K562 (cell line): Measurements from ENCODE around the gene MAN1A1. TPM values are rescaled to one million over a fixed set of nuclear protein-coding genes. Genes with fewer than 3 reads are reported as not detected.

Source experiments
- ESRRB ChIP-seq: fragments of 250-450 bp; sonication (Bioruptor Pico); IDR thresholded peaks from 2 replicates; pipeline ENCODE4 v1.5.0; 2020; ENCODE audit warnings: mild to moderate bottlenecking, moderate library complexity, borderline replicate concordance
- GATA2 ChIP-seq: sonication (generic); formaldehyde crosslinking; IDR thresholded peaks from 2 replicates; pipeline ENCODE4 v1.4.0; 2020; ENCODE audit warnings: mild to moderate bottlenecking, missing genetic modification reagents
- NR3C1 ChIP-seq: sonication (generic); formaldehyde crosslinking; IDR thresholded peaks from 2 replicates; pipeline ENCODE4 v1.8.1; 2022; ENCODE audit warnings: missing genetic modification reagents
- STAT5B ChIP-seq: fragments of 250-450 bp; sonication (Bioruptor Pico); IDR thresholded peaks from 2 replicates; pipeline ENCODE4 v1.8.0; 2021; ENCODE audit warnings: mild to moderate bottlenecking, inconsistent platforms
- YY1 ChIP-seq, 3 experiments: IDR thresholded peaks; 2 replicates each; pipeline ENCODE4 v1.6.1; 2011; ENCODE audit warnings: low read length in 2 of 3, mild to moderate bottlenecking in 2 of 3, moderate library complexity in 2 of 3, borderline replicate concordance in 1 of 3, control low read depth in 1 of 3, low read depth in 1 of 3; ENCODE audit not compliant: insufficient read depth in 3 of 3, insufficient replicate concordance in 2 of 3, control insufficient read depth in 1 of 3, insufficient read length in 1 of 3; ENCODE audit errors: extremely low read depth in 1 of 3
- ZNF561 ChIP-seq: fragments of 450-650 bp; formaldehyde crosslinking; conservative IDR thresholded peaks from 2 replicates; pipeline ENCODE4 v1.4.0; 2020; ENCODE audit warnings: mild to moderate bottlenecking, moderate library complexity
- polyA plus RNA-seq, 8 experiments: library from polyadenylated mRNA; depleted of rRNA in 4 of 8; stranded (reverse) in 5 of 8; unstranded in 3 of 8; fragments of >200 nt; fragmentation: Nextera tagmentation in 2 of 8; fragmentation: Illumina TruSeq in 1 of 8; extraction: Ambion mirVana in 2 of 8; extraction: Trizol in 1 of 8; gene quantifications; 2 replicates each; pipeline versions ENCODE4 v1.2.1 to v1.2.3, GENCODE V29; 2011 to 2014; ENCODE audit warnings: inconsistent platforms in 1 of 8, missing spikeins in 1 of 8
- total RNA-seq, 7 experiments: library from RNA; depleted of rRNA in 6 of 7; stranded (reverse); fragments of >200 nt in 6 of 7; fragmentation: Illumina TruSeq in 2 of 7; extraction: Trizol in 2 of 7; gene quantifications; 2 replicates each; pipeline versions ENCODE4 v1.2.1 to v1.2.3, GENCODE V29; 2011 to 2021; ENCODE audit warnings: low replicate concordance in 1 of 7
- TF ChIP-seq, protein P1 (sequence below): fragments of 250-450 bp; sonication (Bioruptor Pico); IDR thresholded peaks from 2 replicates; pipeline ENCODE4 v1.5.0; 2021
- TF ChIP-seq, protein P2 (sequence below): sonication (generic); formaldehyde crosslinking; IDR thresholded peaks from 2 replicates; pipeline ENCODE4 v1.8.1; 2023; ENCODE audit warnings: mild to moderate bottlenecking, missing genetic modification reagents
- TF ChIP-seq, protein P3 (sequence below), 2 experiments: fragments of 450-650 bp; formaldehyde crosslinking in 1 of 2; IDR thresholded peaks; 2 replicates each; pipeline versions ENCODE4 v1.4.0 to v1.6.1; 2014 to 2020; ENCODE audit warnings: mild to moderate bottlenecking in 2 of 2, borderline replicate concordance in 1 of 2, low read depth in 1 of 2
- TF ChIP-seq, protein P4 (sequence below): fragments of 250-450 bp; sonication (Bioruptor Pico); IDR thresholded peaks from 2 replicates; pipeline ENCODE4 v1.9.0; 2021; ENCODE audit warnings: mild to moderate bottlenecking
- TF ChIP-seq, protein P5 (sequence below): IDR thresholded peaks from 3 replicates; pipeline ENCODE4 v1.6.1; 2011; ENCODE audit warnings: borderline replicate concordance, mild to moderate bottlenecking; ENCODE audit not compliant: insufficient read length, insufficient read depth
- TF ChIP-seq, protein P6 (sequence below): fragments of 450-650 bp; formaldehyde crosslinking; IDR thresholded peaks from 2 replicates; pipeline ENCODE4 v1.4.0; 2022; ENCODE audit warnings: mild to moderate bottlenecking, moderate library complexity

MAN1A1 gene
- total and polyA plus RNA-seq, 9 of the 15 experiments (the other 6 are each of a cell fraction or from before 2014, with no cell fraction given) = 24.5 to 78.4 (median 59.7) TPM

DNA sequence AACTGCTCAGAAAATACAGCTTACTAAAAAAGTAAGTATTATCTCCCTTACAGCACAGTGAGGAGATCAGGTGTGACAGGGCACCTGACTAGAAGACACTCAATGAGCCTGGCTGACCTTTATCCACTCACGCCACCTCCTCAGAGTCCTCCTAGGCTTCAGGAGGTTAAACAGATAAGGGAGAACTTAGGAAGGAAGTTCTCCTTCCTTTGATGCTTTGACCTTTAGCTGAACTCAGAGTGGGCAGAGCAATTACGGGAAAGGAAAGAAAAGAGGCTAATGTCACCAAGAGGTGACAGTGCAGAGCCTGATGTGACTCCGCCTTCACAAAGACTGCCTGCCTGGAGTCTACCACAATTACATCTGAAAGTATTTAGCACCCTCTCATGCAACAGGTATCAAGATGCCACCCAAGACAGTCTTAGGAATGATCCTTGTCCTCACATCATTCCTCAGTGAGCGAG is 36.7 kb downstream of the MAN1A1 start (continued):
- TF ChIP-seq YY1 (IDR thresholded peaks at IDR 0.05; ENCODE audit: borderline replicate concordance in 1 of 3, control insufficient read depth in 1 of 3, extremely low read depth in 1 of 3, insufficient read depth in 3 of 3, insufficient read length in 1 of 3, insufficient replicate concordance in 2 of 3, low read depth in 1 of 3, low read length in 2 of 3) = no peak
- TF ChIP-seq, protein P1, sequence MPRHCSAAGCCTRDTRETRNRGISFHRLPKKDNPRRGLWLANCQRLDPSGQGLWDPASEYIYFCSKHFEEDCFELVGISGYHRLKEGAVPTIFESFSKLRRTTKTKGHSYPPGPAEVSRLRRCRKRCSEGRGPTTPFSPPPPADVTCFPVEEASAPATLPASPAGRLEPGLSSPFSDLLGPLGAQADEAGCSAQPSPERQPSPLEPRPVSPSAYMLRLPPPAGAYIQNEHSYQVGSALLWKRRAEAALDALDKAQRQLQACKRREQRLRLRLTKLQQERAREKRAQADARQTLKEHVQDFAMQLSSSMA (CRISPR knock-in tag) = no peak
- no peak for TF ChIP-seq NR3C1 (CRISPR knock-in tag)
- TF ChIP-seq, protein P2, sequence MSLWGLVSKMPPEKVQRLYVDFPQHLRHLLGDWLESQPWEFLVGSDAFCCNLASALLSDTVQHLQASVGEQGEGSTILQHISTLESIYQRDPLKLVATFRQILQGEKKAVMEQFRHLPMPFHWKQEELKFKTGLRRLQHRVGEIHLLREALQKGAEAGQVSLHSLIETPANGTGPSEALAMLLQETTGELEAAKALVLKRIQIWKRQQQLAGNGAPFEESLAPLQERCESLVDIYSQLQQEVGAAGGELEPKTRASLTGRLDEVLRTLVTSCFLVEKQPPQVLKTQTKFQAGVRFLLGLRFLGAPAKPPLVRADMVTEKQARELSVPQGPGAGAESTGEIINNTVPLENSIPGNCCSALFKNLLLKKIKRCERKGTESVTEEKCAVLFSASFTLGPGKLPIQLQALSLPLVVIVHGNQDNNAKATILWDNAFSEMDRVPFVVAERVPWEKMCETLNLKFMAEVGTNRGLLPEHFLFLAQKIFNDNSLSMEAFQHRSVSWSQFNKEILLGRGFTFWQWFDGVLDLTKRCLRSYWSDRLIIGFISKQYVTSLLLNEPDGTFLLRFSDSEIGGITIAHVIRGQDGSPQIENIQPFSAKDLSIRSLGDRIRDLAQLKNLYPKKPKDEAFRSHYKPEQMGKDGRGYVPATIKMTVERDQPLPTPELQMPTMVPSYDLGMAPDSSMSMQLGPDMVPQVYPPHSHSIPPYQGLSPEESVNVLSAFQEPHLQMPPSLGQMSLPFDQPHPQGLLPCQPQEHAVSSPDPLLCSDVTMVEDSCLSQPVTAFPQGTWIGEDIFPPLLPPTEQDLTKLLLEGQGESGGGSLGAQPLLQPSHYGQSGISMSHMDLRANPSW = no peak
- TF ChIP-seq GATA2 (CRISPR knock-in tag) = peak; percentile 70
- no peak for TF ChIP-seq STAT5B (CRISPR knock-in tag)
- TF ChIP-seq, protein P3, sequence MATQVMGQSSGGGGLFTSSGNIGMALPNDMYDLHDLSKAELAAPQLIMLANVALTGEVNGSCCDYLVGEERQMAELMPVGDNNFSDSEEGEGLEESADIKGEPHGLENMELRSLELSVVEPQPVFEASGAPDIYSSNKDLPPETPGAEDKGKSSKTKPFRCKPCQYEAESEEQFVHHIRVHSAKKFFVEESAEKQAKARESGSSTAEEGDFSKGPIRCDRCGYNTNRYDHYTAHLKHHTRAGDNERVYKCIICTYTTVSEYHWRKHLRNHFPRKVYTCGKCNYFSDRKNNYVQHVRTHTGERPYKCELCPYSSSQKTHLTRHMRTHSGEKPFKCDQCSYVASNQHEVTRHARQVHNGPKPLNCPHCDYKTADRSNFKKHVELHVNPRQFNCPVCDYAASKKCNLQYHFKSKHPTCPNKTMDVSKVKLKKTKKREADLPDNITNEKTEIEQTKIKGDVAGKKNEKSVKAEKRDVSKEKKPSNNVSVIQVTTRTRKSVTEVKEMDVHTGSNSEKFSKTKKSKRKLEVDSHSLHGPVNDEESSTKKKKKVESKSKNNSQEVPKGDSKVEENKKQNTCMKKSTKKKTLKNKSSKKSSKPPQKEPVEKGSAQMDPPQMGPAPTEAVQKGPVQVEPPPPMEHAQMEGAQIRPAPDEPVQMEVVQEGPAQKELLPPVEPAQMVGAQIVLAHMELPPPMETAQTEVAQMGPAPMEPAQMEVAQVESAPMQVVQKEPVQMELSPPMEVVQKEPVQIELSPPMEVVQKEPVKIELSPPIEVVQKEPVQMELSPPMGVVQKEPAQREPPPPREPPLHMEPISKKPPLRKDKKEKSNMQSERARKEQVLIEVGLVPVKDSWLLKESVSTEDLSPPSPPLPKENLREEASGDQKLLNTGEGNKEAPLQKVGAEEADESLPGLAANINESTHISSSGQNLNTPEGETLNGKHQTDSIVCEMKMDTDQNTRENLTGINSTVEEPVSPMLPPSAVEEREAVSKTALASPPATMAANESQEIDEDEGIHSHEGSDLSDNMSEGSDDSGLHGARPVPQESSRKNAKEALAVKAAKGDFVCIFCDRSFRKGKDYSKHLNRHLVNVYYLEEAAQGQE (IDR thresholded peaks at IDR 0.05; ENCODE audit: borderline replicate concordance) = no peak; the same call in 1 of the 2 replicates
- TF ChIP-seq, protein P3 (CRISPR knock-in tag; IDR thresholded peaks at IDR 0.05; ENCODE audit: low read depth) = no peak
- TF ChIP-seq ESRRB (CRISPR knock-in tag) = no peak
- TF ChIP-seq ZNF561 (CRISPR knock-in tag) = no peak
- TF ChIP-seq, protein P4, sequence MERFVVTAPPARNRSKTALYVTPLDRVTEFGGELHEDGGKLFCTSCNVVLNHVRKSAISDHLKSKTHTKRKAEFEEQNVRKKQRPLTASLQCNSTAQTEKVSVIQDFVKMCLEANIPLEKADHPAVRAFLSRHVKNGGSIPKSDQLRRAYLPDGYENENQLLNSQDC (CRISPR knock-in tag) = 0 out of 2 replicates have a peak, but pooled peaks have one; percentile 16
- TF ChIP-seq, protein P5, sequence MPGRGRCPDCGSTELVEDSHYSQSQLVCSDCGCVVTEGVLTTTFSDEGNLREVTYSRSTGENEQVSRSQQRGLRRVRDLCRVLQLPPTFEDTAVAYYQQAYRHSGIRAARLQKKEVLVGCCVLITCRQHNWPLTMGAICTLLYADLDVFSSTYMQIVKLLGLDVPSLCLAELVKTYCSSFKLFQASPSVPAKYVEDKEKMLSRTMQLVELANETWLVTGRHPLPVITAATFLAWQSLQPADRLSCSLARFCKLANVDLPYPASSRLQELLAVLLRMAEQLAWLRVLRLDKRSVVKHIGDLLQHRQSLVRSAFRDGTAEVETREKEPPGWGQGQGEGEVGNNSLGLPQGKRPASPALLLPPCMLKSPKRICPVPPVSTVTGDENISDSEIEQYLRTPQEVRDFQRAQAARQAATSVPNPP = no peak
- TF ChIP-seq, protein P6, sequence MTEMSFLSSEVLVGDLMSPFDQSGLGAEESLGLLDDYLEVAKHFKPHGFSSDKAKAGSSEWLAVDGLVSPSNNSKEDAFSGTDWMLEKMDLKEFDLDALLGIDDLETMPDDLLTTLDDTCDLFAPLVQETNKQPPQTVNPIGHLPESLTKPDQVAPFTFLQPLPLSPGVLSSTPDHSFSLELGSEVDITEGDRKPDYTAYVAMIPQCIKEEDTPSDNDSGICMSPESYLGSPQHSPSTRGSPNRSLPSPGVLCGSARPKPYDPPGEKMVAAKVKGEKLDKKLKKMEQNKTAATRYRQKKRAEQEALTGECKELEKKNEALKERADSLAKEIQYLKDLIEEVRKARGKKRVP (CRISPR knock-in tag) = no peak
